Kidney epithelial cell (primary cell): ENCODE measurements around the gene MED10. TPM values are rescaled to one million over a fixed set of nuclear protein-coding genes. Genes with fewer than 3 reads are reported as not detected.

Experiments
- DNase-seq: peaks from one replicate; pipeline ENCODE4 v3.0.0-alpha.2; 2010; ENCODE audit warnings: low read depth
- H3K27me3 ChIP-seq: 2 replicates; pipeline ENCODE4 v1.6.0; 2011; ENCODE audit warnings: low read length; ENCODE audit not compliant: control insufficient read depth, insufficient read depth
- H3K36me3 ChIP-seq: 2 replicates; pipeline ENCODE4 v1.5.1; 2011; ENCODE audit warnings: low read length; ENCODE audit not compliant: control insufficient read depth, insufficient read depth
- H3K4me3 ChIP-seq: 2 replicates; pipeline ENCODE4 v1.5.1; 2011; ENCODE audit warnings: low read depth, mild to moderate bottlenecking, control low read depth, low read length
- CTCF ChIP-seq: IDR thresholded peaks from 2 replicates; pipeline ENCODE4 v1.5.1; 2011; ENCODE audit warnings: mild to moderate bottlenecking, moderate library complexity, low read length, control low read depth, inconsistent platforms; ENCODE audit not compliant: insufficient read depth, poor library complexity, severe bottlenecking
- total RNA-seq: library from RNA; depleted of rRNA; stranded (reverse); fragments of >200 nt; gene quantifications from 2 replicates; pipeline ENCODE4 v1.2.3, GENCODE V29; 2015

Gene MED10
- total RNA-seq, 1 donor from 2014 or later, result 45.7 TPM

DNA sequence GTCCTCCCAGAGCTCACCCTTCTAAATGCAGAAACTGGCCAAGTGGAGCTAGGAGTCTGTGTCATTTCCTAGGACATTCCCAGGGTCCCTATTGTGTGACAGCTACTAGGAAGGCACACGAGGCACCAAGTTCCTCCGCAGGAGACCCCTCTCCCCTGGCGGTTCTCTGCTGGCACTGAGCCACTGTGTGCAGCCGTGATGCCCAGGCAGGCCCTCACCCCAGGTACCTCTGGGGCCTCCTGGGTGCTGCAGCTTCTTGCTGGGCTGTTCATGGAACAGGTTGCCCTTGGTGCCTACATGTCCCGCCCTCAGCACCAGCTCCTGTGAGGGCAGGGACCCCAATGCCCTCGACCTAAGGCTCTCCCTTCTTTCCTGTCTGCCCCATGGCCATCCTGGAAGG is 23.1 kb downstream of the MED10 start:
- Histone ChIP-seq H3K36me3 (no peaks in the 10 kb centered on the region), H3K27me3 (no peaks in the 10 kb centered on the region), H3K4me3 (no peak overlapping the region)
- TF ChIP-seq CTCF, result no peak
- DNase-seq, result no peak

DNA sequence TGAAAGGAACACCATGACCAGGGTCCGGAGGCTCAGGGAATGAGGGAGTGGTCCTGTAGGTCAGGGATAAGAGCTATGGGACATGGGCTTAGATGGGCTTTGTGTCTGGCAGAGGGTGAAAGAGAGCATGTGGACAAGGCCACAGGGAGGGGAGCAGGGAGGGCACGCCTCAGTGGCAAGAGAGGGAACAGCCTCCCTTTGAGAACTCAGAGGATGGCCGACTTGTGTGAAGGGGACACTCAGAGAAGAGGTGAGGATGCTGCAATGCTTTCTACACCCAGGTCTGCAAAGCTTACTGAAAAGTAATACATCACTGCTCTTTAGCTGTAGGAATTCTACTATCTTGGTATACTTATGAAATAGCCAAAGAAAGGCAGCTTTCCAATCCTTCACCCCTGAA is 23.5 kb downstream of the MED10 start:
- Histone ChIP-seq H3K36me3 (no peaks in the 10 kb centered on the region), H3K4me3 (no peak overlapping the region), H3K27me3 (no peaks in the 10 kb centered on the region)
- no peak for DNase-seq
- TF ChIP-seq CTCF, result no peak

DNA sequence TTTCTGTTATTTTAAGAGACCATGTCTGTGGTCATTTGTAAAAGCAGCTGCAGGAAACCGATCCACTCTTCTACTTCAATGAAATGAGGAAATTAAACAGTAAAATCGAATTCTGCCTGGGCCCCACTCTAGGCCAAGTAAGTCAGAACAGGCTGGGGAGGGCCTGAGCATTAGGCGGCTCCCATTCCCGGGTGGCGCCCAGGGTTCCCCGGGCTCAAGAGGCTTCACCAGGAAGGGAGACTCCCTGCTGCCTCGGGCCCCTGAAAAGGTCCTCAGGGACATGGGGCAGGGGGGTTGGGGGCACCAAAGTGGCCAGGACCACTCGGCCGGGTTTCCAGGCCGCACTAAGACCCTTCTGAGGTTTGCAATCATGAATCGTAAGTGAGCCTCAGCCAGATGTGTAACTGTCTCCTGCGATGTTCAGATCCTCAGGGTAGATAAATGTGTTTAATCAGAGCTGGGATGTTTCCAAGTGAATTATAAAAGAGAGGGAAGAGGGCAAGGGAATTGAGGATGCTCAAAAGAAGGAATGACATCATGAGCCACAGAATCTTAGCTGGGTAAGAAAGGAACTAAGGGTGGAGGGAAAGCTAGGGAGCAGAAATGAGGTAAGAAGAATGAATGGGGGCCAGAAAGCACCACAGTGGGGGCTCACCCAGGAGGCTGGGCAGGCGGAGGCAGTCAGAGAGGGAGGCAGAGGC is 24.6 kb downstream of the MED10 start:
- no peaks in the 10 kb centered on the region for H3K36me3 ChIP-seq
- no peak for DNase-seq
- no peak overlapping the region for H3K4me3 ChIP-seq
- H3K27me3 ChIP-seq, result no peaks in the 10 kb centered on the region
- no peak for TF ChIP-seq CTCF

DNA sequence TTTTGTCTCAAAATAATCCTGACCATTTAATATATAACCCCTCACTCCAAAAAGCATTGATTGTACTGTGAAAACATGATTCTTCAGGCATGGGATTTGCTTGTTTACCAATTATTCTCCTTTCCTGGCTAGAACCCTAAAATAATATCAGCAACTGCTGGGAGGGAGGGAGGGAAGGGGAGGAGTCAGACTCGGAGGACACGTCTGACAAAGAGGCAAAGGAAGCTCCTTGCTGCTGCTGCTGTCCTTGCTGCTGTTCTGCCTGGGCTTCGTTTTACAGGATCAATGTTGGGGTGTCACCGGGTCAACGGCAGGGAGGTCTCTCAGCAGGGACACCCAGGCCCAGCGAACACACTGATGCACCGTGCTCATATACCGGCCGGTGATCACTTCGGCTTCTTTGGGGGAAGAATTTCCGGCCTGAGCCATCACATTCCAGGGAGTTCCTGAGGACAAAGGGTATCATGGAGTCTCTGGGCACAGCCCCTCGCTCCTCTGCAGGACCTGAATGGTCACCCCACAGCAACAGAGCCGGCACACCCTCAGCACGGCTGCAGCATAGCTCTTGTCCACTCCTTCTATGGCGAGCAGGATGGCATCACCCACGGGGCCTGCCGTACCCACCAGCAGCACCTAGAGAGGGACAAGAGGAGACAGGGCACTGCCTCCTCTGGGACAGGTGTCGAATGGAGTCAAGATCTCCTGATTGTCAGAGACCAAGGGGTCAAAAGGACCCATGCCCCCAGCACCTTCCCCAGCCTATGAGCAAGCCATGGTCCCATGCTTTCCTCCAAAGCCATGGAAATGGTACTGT is 27.9 kb downstream of the MED10 start:
- DNase-seq, result no peak
- Histone ChIP-seq H3K4me3 (no peak overlapping the region), H3K36me3 (no peaks in the 10 kb centered on the region), H3K27me3 (no peaks in the 10 kb centered on the region)
- TF ChIP-seq CTCF, result no peak

DNA sequence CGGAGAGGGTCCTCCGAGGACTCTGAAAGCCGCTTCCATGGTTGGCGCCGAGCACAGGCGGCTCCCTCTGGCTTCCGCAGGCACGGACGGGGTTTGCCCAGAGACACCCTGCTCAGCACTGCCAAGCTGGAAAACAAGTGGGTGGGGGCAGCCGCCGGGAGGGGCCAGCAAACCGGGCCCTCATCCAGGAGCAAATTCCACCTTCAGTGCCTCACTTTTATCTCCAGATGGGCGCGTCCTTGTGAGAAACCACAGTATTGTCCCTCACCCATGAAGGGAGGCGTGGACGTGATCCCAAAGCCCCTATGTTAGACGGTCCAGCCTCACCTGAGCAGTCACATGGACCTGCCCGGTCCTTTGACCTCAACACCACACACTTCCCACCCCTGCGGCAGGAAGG is 29.0 kb downstream of the MED10 start:
- DNase-seq, result no peak
- no peak overlapping the region for H3K4me3 ChIP-seq
- no peaks in the 10 kb centered on the region for H3K27me3 ChIP-seq
- H3K36me3 ChIP-seq, result no peaks in the 10 kb centered on the region
- no peak for TF ChIP-seq CTCF

GRCh38 chr5:6348476-6349000 is 29.8 kb downstream of the MED10 start:
- Histone ChIP-seq H3K4me3 (no peak overlapping the region), H3K36me3 (no peaks in the 10 kb centered on the region), H3K27me3 (no peaks in the 10 kb centered on the region)
- no peak for DNase-seq
- no peak for TF ChIP-seq CTCF
